K562 (cell line): Measurements from ENCODE around the gene CCND3. TPM values are rescaled to one million over a fixed set of nuclear protein-coding genes. Genes with fewer than 3 reads are reported as not detected.

Source experiments
- ATAC-seq: fragments of 200-7000 bp; cut with Tn5 transposase; 3 replicates; pipeline ENCODE4 v1.9.1; 2020; ENCODE audit warnings: moderate library complexity
- BruUV-seq: library from RNA; stranded (reverse); fragments of 400-500 nt; replicated peaks from 2 replicates; lab custom pipeline; 2021; lab: Mats Ljungman, UMichigan
- CTCF ChIA-PET: fragments of 300-600 bp; formaldehyde crosslinking; extraction: SDS; loops from one replicate; lab custom pipeline; 2021; ENCODE audit warnings: low intra/inter-chr PET ratio; lab: Yijun Ruan, JAX
- POLR2A ChIA-PET: fragments of 300-600, 350-650 bp; sonication (Branson Sonifier 250); formaldehyde crosslinking; extraction: SDS; loops from one replicate; lab custom pipeline; 2021; ENCODE audit warnings: antibody characterized with exemption, inconsistent platforms; lab: Yijun Ruan, JAX
- DNase-seq, 4 experiments: peaks; one replicate each; pipeline versions ENCODE4 v3.0.0 to v3.0.0-alpha.2; 2011 to 2018; ENCODE audit warnings: low spot score in 3 of 4, mixed read lengths in 3 of 4; ENCODE audit errors: extremely low read depth in 1 of 4
- FAIRE-seq: peaks from 2 replicates; lab custom pipeline; 2011; peaks lifted over from hg19 to GRCh38; lab: Jason Lieb, UNC
- H2AFZ ChIP-seq: 2 replicates; pipeline ENCODE4 v1.6.0; 2011; ENCODE audit warnings: low read depth, low read length, control low read depth, inconsistent platforms
- H3K27ac ChIP-seq: fragments of 200-600 bp; 3 replicates; pipeline ENCODE4 v1.8.0; 2011; ENCODE audit warnings: low read depth, mild to moderate bottlenecking, control low read depth, inconsistent platforms, low read length, moderate library complexity, mixed read lengths; ENCODE audit errors: extremely low read depth
- H3K27me3 ChIP-seq, 2 experiments: fragments of 300-600 bp in 1 of 2; 2 replicates in 1 of 2; 3 replicates in 1 of 2; pipeline versions ENCODE4 v1.6.0 to v1.8.0; 2011; ENCODE audit warnings: inconsistent platforms in 2 of 2, low read length in 2 of 2, mild to moderate bottlenecking in 1 of 2, mixed read lengths in 1 of 2, moderate library complexity in 1 of 2; ENCODE audit not compliant: control insufficient read depth in 2 of 2, insufficient read depth in 2 of 2
- H3K36me3 ChIP-seq: fragments of 300-600 bp; 3 replicates; pipeline ENCODE4 v1.8.0; 2011; ENCODE audit warnings: mild to moderate bottlenecking, low read length, inconsistent platforms; ENCODE audit not compliant: control insufficient read depth, insufficient read depth
- H3K4me1 ChIP-seq, 2 experiments: fragments of 200-600 bp in 1 of 2; replicated peaks in 1 of 2; 2 replicates in 1 of 2; 3 replicates in 1 of 2; pipeline versions ENCODE4 v1.5.1 to v1.8.0; 2011; ENCODE audit warnings: inconsistent platforms in 2 of 2, low read length in 2 of 2, mild to moderate bottlenecking in 1 of 2, mixed read lengths in 1 of 2, moderate library complexity in 1 of 2; ENCODE audit not compliant: control insufficient read depth in 2 of 2, insufficient read depth in 2 of 2
- H3K4me2 ChIP-seq: 2 replicates; pipeline ENCODE4 v1.6.1; 2011; ENCODE audit warnings: low read length, control low read depth, inconsistent platforms, mixed read lengths; ENCODE audit not compliant: insufficient read depth
- H3K4me3 ChIP-seq: fragments of 200-600 bp; sonication (generic), shearing (Covaris generic); 2 replicates; pipeline ENCODE4 v1.5.1; 2016; ENCODE audit warnings: control low read depth, inconsistent platforms
- H3K79me2 ChIP-seq: fragments of 200-600 bp; 3 replicates; pipeline ENCODE4 v1.8.0; 2011; ENCODE audit warnings: low read length, inconsistent platforms; ENCODE audit not compliant: control insufficient read depth, insufficient read depth
- H3K9ac ChIP-seq, 2 experiments: 2 replicates each; pipeline versions ENCODE4 v1.6.0 to v1.6.1; 2011; ENCODE audit warnings: low read depth in 2 of 2, low read length in 2 of 2, control low read depth in 1 of 2, inconsistent platforms in 1 of 2, mild to moderate bottlenecking in 1 of 2, mixed read lengths in 1 of 2; ENCODE audit not compliant: insufficient read depth in 1 of 2
- H3K9me1 ChIP-seq: one replicate; pipeline ENCODE4 v1.6.0; 2011; ENCODE audit warnings: inconsistent platforms, mild to moderate bottlenecking, low read length, moderate library complexity; ENCODE audit not compliant: control insufficient read depth, insufficient read depth
- H3K9me3 ChIP-seq: replicated peaks from 2 replicates; pipeline ENCODE4 v1.5.1; 2011; ENCODE audit warnings: low read depth, low read length, inconsistent platforms; ENCODE audit not compliant: control insufficient read depth, insufficient read depth
- H4K20me1 ChIP-seq: replicated peaks from 2 replicates; pipeline ENCODE4 v1.6.1; 2011; ENCODE audit warnings: low read length, inconsistent platforms, mixed read lengths; ENCODE audit not compliant: control insufficient read depth, insufficient read depth
- ADNP ChIP-seq: fragments of 200-800 bp; sonication (Bioruptor generic); IDR thresholded peaks from 2 replicates; pipeline ENCODE4 v1.6.1; 2016; ENCODE audit warnings: missing genetic modification characterization, missing compliant biosample characterization
- JUND ChIP-seq, 2 experiments: IDR thresholded peaks; 2 replicates in 1 of 2; 3 replicates in 1 of 2; pipeline ENCODE4 v1.6.1; 2011; ENCODE audit warnings: borderline replicate concordance in 2 of 2, low read depth in 2 of 2, low read length in 2 of 2, improper control_type of control experiment in 1 of 2, missing biosample characterization in 1 of 2, missing genetic modification characterization in 1 of 2, missing genetic modification reagents in 1 of 2
- MEF2D ChIP-seq: conservative IDR thresholded peaks from 2 replicates; pipeline ENCODE4 v1.6.1; 2016; ENCODE audit warnings: low read depth, missing genetic modification characterization, missing compliant biosample characterization
- SMARCC2 ChIP-seq: fragments of 450-650 bp; IDR thresholded peaks from 2 replicates; pipeline ENCODE4 v1.6.1; 2017; ENCODE audit warnings: antibody characterized with exemption, moderate library complexity, mild to moderate bottlenecking, low read depth
- ZNF407 ChIP-seq: fragments of 450-650 bp; IDR thresholded peaks from 2 replicates; pipeline ENCODE4 v1.6.1; 2016; ENCODE audit warnings: low read depth
- WGBS: fragments of 100-300 bp; shearing (Covaris generic); methylation state at CpG from one replicate; pipeline ENCODE4 v1.1.6; 2016; ENCODE audit warnings: low coverage, mixed read lengths; ENCODE audit not compliant: insufficient coverage; ENCODE audit errors: missing lambda C conversion rate; 5-methylcytosine and 5-hydroxymethylcytosine counted together
- in situ Hi-C: fragments of 300-500 bp; cut with MboI; formaldehyde crosslinking; loops from 4 replicates; pipeline ENCODE4 v1.15.0; 2018; ENCODE audit warnings: inconsistent platforms, mixed read lengths
- intact Hi-C: fragments of 100-400 bp; cut with micrococcal nuclease; formaldehyde crosslinking; loops from 2 replicates; pipeline ENCODE4 v1.14.2; 2022
- polyA plus RNA-seq, 8 experiments: library from polyadenylated mRNA; depleted of rRNA in 4 of 8; stranded (reverse) in 5 of 8; unstranded in 3 of 8; fragments of >200 nt; fragmentation: Nextera tagmentation in 2 of 8; fragmentation: Illumina TruSeq in 1 of 8; extraction: Ambion mirVana in 2 of 8; extraction: Trizol in 1 of 8; gene quantifications; 2 replicates each; pipeline versions ENCODE4 v1.2.1 to v1.2.3, GENCODE V29; 2011 to 2014; ENCODE audit warnings: inconsistent platforms in 1 of 8, missing spikeins in 1 of 8
- total RNA-seq, 7 experiments: library from RNA; depleted of rRNA in 6 of 7; stranded (reverse); fragments of >200 nt in 6 of 7; fragmentation: Illumina TruSeq in 2 of 7; extraction: Trizol in 2 of 7; gene quantifications; 2 replicates each; pipeline versions ENCODE4 v1.2.1 to v1.2.3, GENCODE V29; 2011 to 2021; ENCODE audit warnings: low replicate concordance in 1 of 7
- TF ChIP-seq, protein P1 (sequence below), 2 experiments: fragments of 450-650 bp in 1 of 2; sonication (generic) in 1 of 2; formaldehyde crosslinking in 1 of 2; IDR thresholded peaks in 1 of 2; conservative IDR thresholded peaks in 1 of 2; 2 replicates each; pipeline versions ENCODE4 v1.6.1 to v1.8.1; 2016 to 2023; ENCODE audit warnings: mild to moderate bottlenecking in 2 of 2, moderate library complexity in 2 of 2, inconsistent platforms in 1 of 2, missing genetic modification reagents in 1 of 2

CCND3 gene
- total and polyA plus RNA-seq, 9 of the 15 experiments (the other 6 are each of a cell fraction or from before 2014, with no cell fraction given) = 21.5 to 204 (median 97.4) TPM

- H2AFZ ChIP-seq = peak overlapping the region; percentile 82
- no TSS peak for BruUV-seq
- intact Hi-C loops (loop anchor here (1.0 kb wide), 1 partner anchor 28 kb away; no protein-coding TSS in a partner anchor), in situ Hi-C loops (no loop called here)
- peak overlapping the region in 1 of 2 experiments; percentile 58; a peak in 2 of 4 replicates for H3K9ac ChIP-seq
- peak; percentile 55 for ATAC-seq
- peak overlapping the region; percentile 81 for H3K27ac ChIP-seq
- CTCF ChIA-PET = interaction anchor here (0.6 kb wide), 1 partner anchor 15 kb away, joined by 4 read pairs; no protein-coding TSS in a partner anchor
- no peaks in the 10 kb centered on the region for H3K36me3 ChIP-seq
- WGBS = 9% methylated on average over 7 of the region's 7 CpGs
- H3K27me3 ChIP-seq = no peaks in the 10 kb centered on the region
- DNase-seq = peak; percentile 46 to 60 (median 55)
- no peaks in the 10 kb centered on the region for H3K79me2 ChIP-seq
- no peaks in the 10 kb centered on the region for H4K20me1 ChIP-seq
- FAIRE-seq = peak; percentile 63
- H3K4me1 ChIP-seq = peaks cover 13 to 32% of the 10 kb centered on the region in 2 experiments; a peak in 4 of 5 replicates
- H3K9me3 ChIP-seq = no peaks in the 10 kb centered on the region
- no peak overlapping the region for H3K4me3 ChIP-seq
- peak overlapping the region; percentile 71 for H3K4me2 ChIP-seq
- H3K9me1 ChIP-seq = no peaks in the 10 kb centered on the region
- POLR2A ChIA-PET = interaction anchor here (0.7 to 2.3 kb wide), 12 partner anchors 9 to 154 kb away, joined by 3 to 6 read pairs (median 3); partner anchors contain the start of genes BYSL, CCND3 and MED20
- peak; percentile 58; the same call in 1 of the 2 replicates for TF ChIP-seq SMARCC2
- TF ChIP-seq, protein P1, sequence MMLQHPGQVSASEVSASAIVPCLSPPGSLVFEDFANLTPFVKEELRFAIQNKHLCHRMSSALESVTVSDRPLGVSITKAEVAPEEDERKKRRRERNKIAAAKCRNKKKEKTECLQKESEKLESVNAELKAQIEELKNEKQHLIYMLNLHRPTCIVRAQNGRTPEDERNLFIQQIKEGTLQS (IDR thresholded peaks at IDR 0.05) = 0 out of 2 replicates have a peak, but pooled peaks have one; percentile 50
- TF ChIP-seq, protein P1 (CRISPR knock-in tag; conservative IDR thresholded peaks at IDR 0.05) = no peak; the same call in 1 of the 2 replicates
- no peak for TF ChIP-seq ZNF407
- TF ChIP-seq MEF2D (tag) = peak; percentile 50; the same call in 1 of the 2 replicates
- no peak for TF ChIP-seq JUND (IDR thresholded peaks at IDR 0.05; ENCODE audit: borderline replicate concordance, low read depth, low read length)
- peak; percentile 60; the same call in 2 of the 3 replicates for TF ChIP-seq JUND (tag; IDR thresholded peaks at IDR 0.05; ENCODE audit: borderline replicate concordance, low read depth, low read length)
- peak; percentile 88 for TF ChIP-seq ADNP
Observed at GRCh38 chr6:41967312-41968287, 26.0 kb upstream of the CCND3 start.
